GM23338 (cell line): ENCODE data around the gene GJC3. TPM values are rescaled to one million over a fixed set of nuclear protein-coding genes. Genes with fewer than 3 reads are reported as not detected.

Source experiments
- ATAC-seq: fragments of 200-7000 bp; cut with Tn5 transposase; 3 replicates; pipeline ENCODE4 v1.9.1; 2020
- DNase-seq: peaks from one replicate; pipeline ENCODE4 v3.0.0-alpha.2; 2015; ENCODE audit warnings: low spot score
- H2AFZ ChIP-seq: fragments of 200-600 bp; sonication (generic); 2 replicates; pipeline ENCODE4 v1.8.0; 2016; ENCODE audit warnings: antibody characterized with exemption, mild to moderate bottlenecking, moderate library complexity
- H3F3A ChIP-seq: fragments of 200-600 bp; sonication (generic); replicated peaks from 2 replicates; pipeline ENCODE4 v1.8.0; 2017; ENCODE audit warnings: antibody characterized with exemption, mixed run types, low read depth
- H3K27ac ChIP-seq: fragments of 200-600 bp; sonication (generic); 2 replicates; pipeline ENCODE4 v1.6.1; 2016; ENCODE audit warnings: low read depth
- H3K27me3 ChIP-seq: fragments of 200-600 bp; sonication (generic); 2 replicates; pipeline ENCODE4 v1.8.0; 2016; ENCODE audit warnings: mild to moderate bottlenecking, mixed run types, moderate library complexity; ENCODE audit not compliant: insufficient read depth
- H3K36me3 ChIP-seq: fragments of 200-600 bp; sonication (generic); 2 replicates; pipeline ENCODE4 v1.8.0; 2016; ENCODE audit warnings: mild to moderate bottlenecking; ENCODE audit not compliant: insufficient read depth
- H3K4me1 ChIP-seq: fragments of 200-600 bp; sonication (generic); 2 replicates; pipeline ENCODE4 v1.8.0; 2016; ENCODE audit warnings: mild to moderate bottlenecking, moderate library complexity; ENCODE audit not compliant: insufficient read depth
- H3K4me2 ChIP-seq: fragments of 200-600 bp; sonication (generic); 2 replicates; pipeline ENCODE4 v1.7.1; 2017; ENCODE audit warnings: mixed run types
- H3K4me3 ChIP-seq: fragments of 200-600 bp; sonication (generic); 2 replicates; pipeline ENCODE4 v1.6.1; 2016; ENCODE audit warnings: mixed run types
- H3K79me2 ChIP-seq: fragments of 200-600 bp; sonication (generic); replicated peaks from 2 replicates; pipeline ENCODE4 v1.8.0; 2017; ENCODE audit warnings: mild to moderate bottlenecking; ENCODE audit not compliant: insufficient read depth
- H3K9me2 ChIP-seq: fragments of 200-600 bp; sonication (generic); 2 replicates; pipeline ENCODE4 v1.8.0; 2017; ENCODE audit not compliant: insufficient read depth
- H4K20me1 ChIP-seq: fragments of 200-600 bp; sonication (generic); replicated peaks from 2 replicates; pipeline ENCODE4 v1.8.0; 2017; ENCODE audit warnings: mild to moderate bottlenecking; ENCODE audit not compliant: insufficient read depth
- H3K27ac Mint-ChIP-seq: 2 replicates; pipeline ENCODE4 v1.8.0; 2020; ENCODE audit warnings: inconsistent platforms, mild to moderate bottlenecking, moderate library complexity, mixed read lengths
- H3K27me3 Mint-ChIP-seq: 3 replicates; pipeline ENCODE4 v1.8.0; 2022; ENCODE audit warnings: low read depth, mild to moderate bottlenecking, moderate library complexity, mixed read lengths, inconsistent platforms; ENCODE audit not compliant: insufficient read depth, poor library complexity
- H3K36me3 Mint-ChIP-seq: 3 replicates; pipeline ENCODE4 v1.8.0; 2021; ENCODE audit warnings: low read depth, mild to moderate bottlenecking, inconsistent platforms, moderate library complexity, mixed read lengths
- H3K4me1 Mint-ChIP-seq: 3 replicates; pipeline ENCODE4 v1.8.0; 2020; ENCODE audit warnings: mild to moderate bottlenecking, inconsistent platforms, mixed read lengths
- H3K4me3 Mint-ChIP-seq: 3 replicates; pipeline ENCODE4 v1.8.0; 2021; ENCODE audit warnings: moderate library complexity, mild to moderate bottlenecking, inconsistent platforms, mixed read lengths
- H3K9me3 Mint-ChIP-seq: 3 replicates; pipeline ENCODE4 v1.8.0; 2020; ENCODE audit warnings: moderate library complexity, mild to moderate bottlenecking, inconsistent platforms, mixed read lengths
- EZH2 ChIP-seq: fragments of 200-600 bp; sonication (generic); IDR thresholded peaks from one replicate; pipeline ENCODE4 v1.8.0; 2017; ENCODE audit warnings: antibody characterized with exemption, mild to moderate bottlenecking, low read depth; ENCODE audit not compliant: unreplicated experiment
- NANOG ChIP-seq: IDR thresholded peaks from 2 replicates; pipeline ENCODE4 v1.6.1; 2016; ENCODE audit warnings: antibody characterized with exemption, borderline replicate concordance
- POLR2AphosphoS5 ChIP-seq: IDR thresholded peaks from 2 replicates; pipeline ENCODE4 v1.6.1; 2016; ENCODE audit warnings: antibody characterized with exemption, low read depth
- polyA plus RNA-seq: library from polyadenylated mRNA; unstranded; fragments of >200 nt; fragmentation: Nextera tagmentation; extraction: Ambion mirVana; gene quantifications from 2 replicates; pipeline ENCODE4 v1.2.1, GENCODE V29; 2016
- total RNA-seq: library from RNA; depleted of rRNA; stranded (reverse); fragments of >200 nt; shearing (Covaris generic); gene quantifications from 2 replicates; pipeline ENCODE4 v1.2.3, GENCODE V29; 2014
- TF ChIP-seq, protein P1 (sequence below): IDR thresholded peaks from 2 replicates; pipeline ENCODE4 v1.6.1; 2016; ENCODE audit warnings: antibody characterized with exemption
- TF ChIP-seq, protein P2 (sequence below): fragments of 250-450 bp; sonication (Bioruptor Pico); IDR thresholded peaks from 2 replicates; pipeline ENCODE4 v1.5.0; 2020; ENCODE audit warnings: mild to moderate bottlenecking, moderate library complexity

Gene GJC3
- total and polyA plus RNA-seq, 2 experiments from 2014 or later, result 0.56 to 3.1 TPM

DNA sequence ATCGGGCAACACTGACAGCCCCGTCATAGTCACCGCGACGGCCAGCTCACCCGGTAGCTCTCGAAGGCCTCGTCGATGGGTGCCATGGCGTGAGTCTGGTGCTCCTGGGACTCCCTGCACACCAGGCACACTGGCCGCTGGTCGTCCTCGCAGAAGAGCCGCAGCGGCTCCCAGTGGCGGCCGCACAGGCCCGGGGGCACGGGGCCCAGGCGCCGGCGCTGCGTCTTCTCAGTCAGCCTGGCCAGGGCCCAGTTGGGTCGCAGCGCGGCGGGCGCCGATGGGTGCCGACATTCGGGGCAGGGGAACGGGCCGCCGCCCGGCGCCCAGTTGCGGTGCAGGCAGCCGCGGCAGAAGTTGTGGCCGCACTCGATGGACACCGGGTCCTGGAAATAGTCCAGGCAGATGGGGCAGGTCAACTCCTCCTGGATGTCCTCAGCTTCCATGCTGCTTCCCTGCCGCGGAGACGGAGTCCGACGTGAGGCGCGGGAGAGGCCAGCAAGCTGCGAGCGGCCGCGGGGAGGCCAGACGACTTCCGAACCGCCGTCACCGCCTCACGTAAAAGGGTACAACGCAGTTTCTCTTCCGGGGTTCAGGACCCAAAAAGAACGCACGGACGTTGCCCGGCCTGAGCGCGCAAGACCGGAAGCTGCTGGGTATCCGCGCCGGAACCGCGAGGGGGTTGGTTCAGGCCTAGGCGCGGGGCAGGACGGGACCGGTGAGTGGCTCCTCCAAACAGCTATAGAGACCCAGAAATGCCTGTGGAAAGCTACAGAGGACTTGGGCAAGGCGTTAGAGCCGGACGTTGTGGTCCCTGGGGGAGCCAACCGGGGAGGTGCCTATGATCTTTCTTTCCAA is 10.2 kb downstream of the GJC3 start, which contains the start of gene TRIM4:
Gene TRIM4, minus strand, starts transcription at position 572 of the 855 bp plus-strand sequence. Its CDS starts 129 bp downstream, at position 443.
- peaks cover 40% of the 10 kb centered on the region for H3K9me3 Mint-ChIP-seq
- TF ChIP-seq POLR2AphosphoS5 (peak; percentile 33; the same call in 1 of the 2 replicates), EZH2 (no peak)
- H3K27ac Mint-ChIP-seq, result peak within 1 kb of the TSS; percentile 23; the same call in 1 of the 2 replicates
- Histone ChIP-seq H3K36me3 (no peaks in the 10 kb centered on the region), H3K27me3 (no peaks in the 10 kb centered on the region), H3K4me2 (peak within 1 kb of the TSS; percentile 81), H3K27ac (peak within 1 kb of the TSS; percentile 74), H3K79me2 (peaks cover 25% of the 10 kb centered on the region), H3K4me1 (no peaks in the 10 kb centered on the region), H3F3A (no peaks in the 10 kb centered on the region), H3K4me3 (peak within 1 kb of the TSS; percentile 68), H2AFZ (peak within 1 kb of the TSS; percentile 88), H3K9me2 (peaks cover 5% of the 10 kb centered on the region; the same call in 1 of the 2 replicates), H4K20me1 (no peaks in the 10 kb centered on the region; the same call in 1 of the 2 replicates)
- peaks cover 53% of the 10 kb centered on the region for H3K36me3 Mint-ChIP-seq
- DNase-seq (peak; percentile 77), ATAC-seq (peak; percentile 98)
- peak within 1 kb of the TSS; percentile 76 for H3K4me3 Mint-ChIP-seq
- H3K4me1 Mint-ChIP-seq, result no peaks in the 10 kb centered on the region
- peaks cover 10% of the 10 kb centered on the region for H3K27me3 Mint-ChIP-seq

DNA sequence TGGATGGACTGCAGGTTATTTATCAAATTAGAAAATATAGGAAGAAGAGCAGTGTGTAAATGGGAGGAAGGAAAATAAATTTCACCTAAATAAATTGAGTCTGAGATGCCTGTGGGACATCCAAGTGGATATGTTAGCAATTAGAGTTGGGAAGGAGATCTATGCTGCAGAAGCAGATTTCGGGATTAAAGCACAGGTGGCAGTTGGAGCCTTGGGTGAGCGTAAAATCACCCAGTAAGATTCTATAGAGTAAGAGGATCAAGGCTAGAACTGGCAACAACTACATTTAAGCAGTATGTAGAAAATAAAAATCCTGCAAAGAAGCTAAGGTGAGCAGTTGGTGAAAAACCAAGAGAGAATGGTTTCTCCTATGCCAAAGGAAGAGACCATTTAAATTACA is 18.4 kb downstream of the GJC3 start:
- H2AFZ ChIP-seq, result no peak overlapping the region
- H3K27ac ChIP-seq, result no peak overlapping the region
- H3K27me3 Mint-ChIP-seq, result peaks cover 3% of the 10 kb centered on the region
- no peaks in the 10 kb centered on the region for H3K36me3 ChIP-seq
- no peak for TF ChIP-seq NANOG
- H3K4me2 ChIP-seq, result no peak overlapping the region
- DNase-seq (no peak), ATAC-seq (no peak)
- no peaks in the 10 kb centered on the region for H3K9me2 ChIP-seq
- H3K9me3 Mint-ChIP-seq, result peaks cover 7% of the 10 kb centered on the region; the same call in 2 of the 3 replicates
- no peak overlapping the region for H3K4me3 ChIP-seq
- H3K27me3 ChIP-seq, result no peaks in the 10 kb centered on the region
- H3K27ac Mint-ChIP-seq, result no peak overlapping the region
- no peaks in the 10 kb centered on the region for H4K20me1 ChIP-seq
- H3K4me1 ChIP-seq, result no peaks in the 10 kb centered on the region
- H3K4me3 Mint-ChIP-seq, result no peak overlapping the region
- H3K79me2 ChIP-seq, result peaks cover 9% of the 10 kb centered on the region
- peaks cover 17% of the 10 kb centered on the region for H3K36me3 Mint-ChIP-seq
- no peaks in the 10 kb centered on the region for H3F3A ChIP-seq
- H3K4me1 Mint-ChIP-seq, result no peaks in the 10 kb centered on the region

DNA sequence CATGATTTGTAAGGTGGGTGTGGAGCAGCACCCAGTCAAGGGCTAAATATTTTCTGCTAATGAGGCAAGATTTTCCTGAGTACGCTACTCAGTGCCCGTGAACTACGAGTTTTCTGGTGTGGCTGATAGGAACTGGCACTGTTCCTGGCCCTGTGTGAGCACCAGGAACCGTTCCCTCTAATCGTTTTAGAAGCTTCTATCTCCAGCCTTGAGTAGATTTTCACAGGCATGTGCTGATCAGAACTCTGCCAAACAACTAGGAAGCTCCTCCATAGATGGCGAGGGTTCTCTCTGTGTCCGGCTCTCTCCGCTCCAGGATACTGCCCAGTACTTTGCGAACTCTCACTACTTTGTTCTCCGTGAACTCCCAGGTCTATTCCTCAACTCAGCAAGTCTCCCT is 27.8 kb downstream of the GJC3 start:
- 0 out of 2 replicates have a peak, but pooled peaks cover 4% of the 10 kb centered on the region for H3K36me3 ChIP-seq

More for the DNA sequence above, 27.8 kb downstream of the GJC3 start:
- ATAC-seq, result no peak
- Histone ChIP-seq H3K4me3 (no peak overlapping the region), H3F3A (no peaks in the 10 kb centered on the region), H3K79me2 (no peaks in the 10 kb centered on the region), H3K27me3 (no peaks in the 10 kb centered on the region), H2AFZ (peak overlapping the region; percentile 67; the same call in 1 of the 2 replicates), H3K4me1 (no peaks in the 10 kb centered on the region), H3K9me2 (0 out of 2 replicates have a peak, but pooled peaks cover 8% of the 10 kb centered on the region), H3K4me2 (no peak overlapping the region), H3K27ac (no peak overlapping the region), H4K20me1 (no peaks in the 10 kb centered on the region)
- H3K9me3 Mint-ChIP-seq, result no peaks in the 10 kb centered on the region; the same call in 2 of the 3 replicates
- H3K4me1 Mint-ChIP-seq, result no peaks in the 10 kb centered on the region
- no peak for TF ChIP-seq POLR2AphosphoS5
- TF ChIP-seq, protein P1, sequence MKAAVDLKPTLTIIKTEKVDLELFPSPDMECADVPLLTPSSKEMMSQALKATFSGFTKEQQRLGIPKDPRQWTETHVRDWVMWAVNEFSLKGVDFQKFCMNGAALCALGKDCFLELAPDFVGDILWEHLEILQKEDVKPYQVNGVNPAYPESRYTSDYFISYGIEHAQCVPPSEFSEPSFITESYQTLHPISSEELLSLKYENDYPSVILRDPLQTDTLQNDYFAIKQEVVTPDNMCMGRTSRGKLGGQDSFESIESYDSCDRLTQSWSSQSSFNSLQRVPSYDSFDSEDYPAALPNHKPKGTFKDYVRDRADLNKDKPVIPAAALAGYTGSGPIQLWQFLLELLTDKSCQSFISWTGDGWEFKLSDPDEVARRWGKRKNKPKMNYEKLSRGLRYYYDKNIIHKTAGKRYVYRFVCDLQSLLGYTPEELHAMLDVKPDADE, result no peak
- TF ChIP-seq, protein P2, sequence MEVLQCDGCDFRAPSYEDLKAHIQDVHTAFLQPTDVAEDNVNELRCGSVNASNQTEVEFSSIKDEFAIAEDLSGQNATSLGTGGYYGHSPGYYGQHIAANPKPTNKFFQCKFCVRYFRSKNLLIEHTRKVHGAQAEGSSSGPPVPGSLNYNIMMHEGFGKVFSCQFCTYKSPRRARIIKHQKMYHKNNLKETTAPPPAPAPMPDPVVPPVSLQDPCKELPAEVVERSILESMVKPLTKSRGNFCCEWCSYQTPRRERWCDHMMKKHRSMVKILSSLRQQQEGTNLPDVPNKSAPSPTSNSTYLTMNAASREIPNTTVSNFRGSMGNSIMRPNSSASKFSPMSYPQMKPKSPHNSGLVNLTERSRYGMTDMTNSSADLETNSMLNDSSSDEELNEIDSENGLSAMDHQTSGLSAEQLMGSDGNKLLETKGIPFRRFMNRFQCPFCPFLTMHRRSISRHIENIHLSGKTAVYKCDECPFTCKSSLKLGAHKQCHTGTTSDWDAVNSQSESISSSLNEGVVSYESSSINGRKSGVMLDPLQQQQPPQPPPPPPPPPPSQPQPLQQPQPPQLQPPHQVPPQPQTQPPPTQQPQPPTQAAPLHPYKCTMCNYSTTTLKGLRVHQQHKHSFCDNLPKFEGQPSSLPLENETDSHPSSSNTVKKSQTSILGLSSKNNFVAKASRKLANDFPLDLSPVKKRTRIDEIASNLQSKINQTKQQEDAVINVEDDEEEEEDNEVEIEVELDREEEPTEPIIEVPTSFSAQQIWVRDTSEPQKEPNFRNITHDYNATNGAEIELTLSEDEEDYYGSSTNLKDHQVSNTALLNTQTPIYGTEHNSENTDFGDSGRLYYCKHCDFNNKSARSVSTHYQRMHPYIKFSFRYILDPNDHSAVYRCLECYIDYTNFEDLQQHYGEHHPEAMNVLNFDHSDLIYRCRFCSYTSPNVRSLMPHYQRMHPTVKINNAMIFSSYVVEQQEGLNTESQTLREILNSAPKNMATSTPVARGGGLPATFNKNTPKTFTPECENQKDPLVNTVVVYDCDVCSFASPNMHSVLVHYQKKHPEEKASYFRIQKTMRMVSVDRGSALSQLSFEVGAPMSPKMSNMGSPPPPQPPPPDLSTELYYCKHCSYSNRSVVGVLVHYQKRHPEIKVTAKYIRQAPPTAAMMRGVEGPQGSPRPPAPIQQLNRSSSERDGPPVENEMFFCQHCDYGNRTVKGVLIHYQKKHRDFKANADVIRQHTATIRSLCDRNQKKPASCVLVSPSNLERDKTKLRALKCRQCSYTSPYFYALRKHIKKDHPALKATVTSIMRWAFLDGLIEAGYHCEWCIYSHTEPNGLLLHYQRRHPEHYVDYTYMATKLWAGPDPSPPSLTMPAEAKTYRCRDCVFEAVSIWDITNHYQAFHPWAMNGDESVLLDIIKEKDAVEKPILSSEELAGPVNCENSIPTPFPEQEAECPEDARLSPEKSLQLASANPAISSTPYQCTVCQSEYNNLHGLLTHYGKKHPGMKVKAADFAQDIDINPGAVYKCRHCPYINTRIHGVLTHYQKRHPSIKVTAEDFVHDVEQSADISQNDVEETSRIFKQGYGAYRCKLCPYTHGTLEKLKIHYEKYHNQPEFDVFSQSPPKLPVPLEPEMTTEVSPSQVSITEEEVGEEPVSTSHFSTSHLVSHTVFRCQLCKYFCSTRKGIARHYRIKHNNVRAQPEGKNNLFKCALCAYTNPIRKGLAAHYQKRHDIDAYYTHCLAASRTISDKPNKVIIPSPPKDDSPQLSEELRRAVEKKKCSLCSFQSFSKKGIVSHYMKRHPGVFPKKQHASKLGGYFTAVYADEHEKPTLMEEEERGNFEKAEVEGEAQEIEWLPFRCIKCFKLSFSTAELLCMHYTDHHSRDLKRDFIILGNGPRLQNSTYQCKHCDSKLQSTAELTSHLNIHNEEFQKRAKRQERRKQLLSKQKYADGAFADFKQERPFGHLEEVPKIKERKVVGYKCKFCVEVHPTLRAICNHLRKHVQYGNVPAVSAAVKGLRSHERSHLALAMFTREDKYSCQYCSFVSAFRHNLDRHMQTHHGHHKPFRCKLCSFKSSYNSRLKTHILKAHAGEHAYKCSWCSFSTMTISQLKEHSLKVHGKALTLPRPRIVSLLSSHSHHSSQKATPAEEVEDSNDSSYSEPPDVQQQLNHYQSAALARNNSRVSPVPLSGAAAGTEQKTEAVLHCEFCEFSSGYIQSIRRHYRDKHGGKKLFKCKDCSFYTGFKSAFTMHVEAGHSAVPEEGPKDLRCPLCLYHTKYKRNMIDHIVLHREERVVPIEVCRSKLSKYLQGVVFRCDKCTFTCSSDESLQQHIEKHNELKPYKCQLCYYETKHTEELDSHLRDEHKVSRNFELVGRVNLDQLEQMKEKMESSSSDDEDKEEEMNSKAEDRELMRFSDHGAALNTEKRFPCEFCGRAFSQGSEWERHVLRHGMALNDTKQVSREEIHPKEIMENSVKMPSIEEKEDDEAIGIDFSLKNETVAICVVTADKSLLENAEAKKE (CRISPR knock-in tag), result no peak
- no peak for TF ChIP-seq EZH2
- no peak overlapping the region for H3K4me3 Mint-ChIP-seq
- peaks cover 18% of the 10 kb centered on the region; the same call in 2 of the 3 replicates for H3K36me3 Mint-ChIP-seq
- no peak for DNase-seq
- peaks cover 4% of the 10 kb centered on the region for H3K27me3 Mint-ChIP-seq
- H3K27ac Mint-ChIP-seq, result no peak overlapping the region
